SK-N-SH (cell line): ENCODE measurements around the gene PDCD11. TPM values are rescaled to one million over a fixed set of nuclear protein-coding genes. Genes with fewer than 3 reads are reported as not detected.

Experiments
- CTCF ChIA-PET: fragments of 300-600, 350-600 bp; formaldehyde crosslinking; extraction: SDS; loops from one replicate; lab custom pipeline; 2021; lab: Yijun Ruan, JAX
- POLR2A ChIA-PET: fragments of 350-600 bp; sonication (Branson Sonifier 250); formaldehyde crosslinking; extraction: SDS; loops from one replicate; lab custom pipeline; 2020; ENCODE audit warnings: antibody characterized with exemption, inconsistent platforms; lab: Yijun Ruan, JAX
- DNase-seq: peaks from one replicate; pipeline ENCODE4 v3.0.0; 2012
- H2AFZ ChIP-seq: fragments of 200-600 bp; sonication (generic); 2 replicates; pipeline ENCODE4 v1.8.1; 2016; ENCODE audit warnings: antibody characterized with exemption, mild to moderate bottlenecking, low read depth
- H3F3A ChIP-seq: fragments of 200-600 bp; sonication (generic); replicated peaks from 2 replicates; pipeline ENCODE3; 2016; ENCODE audit warnings: antibody characterized with exemption, mild to moderate bottlenecking; ENCODE audit not compliant: insufficient read depth
- H3K27ac ChIP-seq, 2 experiments: fragments of 200-500 bp in 1 of 2; fragments of 200-600 bp in 1 of 2; sonication (Bioruptor generic) in 1 of 2; sonication (generic), shearing (Covaris generic) in 1 of 2; 2 replicates each; pipeline versions ENCODE4 v1.5.1 to v1.6.1; 2014 to 2016; ENCODE audit warnings: low read depth in 2 of 2, inconsistent platforms in 1 of 2, low read length in 1 of 2, mild to moderate bottlenecking in 1 of 2, mixed read lengths in 1 of 2
- H3K27me3 ChIP-seq: fragments of 200-600 bp; sonication (generic), shearing (Covaris generic); 2 replicates; pipeline ENCODE4 v1.6.1; 2016; ENCODE audit warnings: mixed run types; ENCODE audit not compliant: insufficient read depth
- H3K36me3 ChIP-seq, 2 experiments: fragments of 200-500 bp in 1 of 2; fragments of 200-600 bp in 1 of 2; sonication (Bioruptor generic) in 1 of 2; sonication (generic) in 1 of 2; replicated peaks in 1 of 2; 2 replicates each; pipeline versions ENCODE3 to v1.5.1; 2014 to 2016; ENCODE audit warnings: low read length in 1 of 2, mild to moderate bottlenecking in 1 of 2; ENCODE audit not compliant: insufficient read depth in 2 of 2, control insufficient read depth in 1 of 2
- H3K4me1 ChIP-seq, 2 experiments: fragments of 200-500 bp in 1 of 2; fragments of 200-600 bp in 1 of 2; sonication (Bioruptor generic) in 1 of 2; sonication (generic), shearing (Covaris generic) in 1 of 2; 2 replicates each; pipeline versions ENCODE4 v1.5.1 to v1.6.1; 2014 to 2016; ENCODE audit warnings: low read depth in 1 of 2, low read length in 1 of 2, mixed run types in 1 of 2; ENCODE audit not compliant: insufficient read depth in 2 of 2, control insufficient read depth in 1 of 2
- H3K4me2 ChIP-seq: fragments of 200-600 bp; sonication (generic), shearing (Covaris generic); 2 replicates; pipeline ENCODE4 v1.6.1; 2017; ENCODE audit warnings: mixed run types
- H3K4me3 ChIP-seq, 2 experiments: fragments of 200-500 bp in 1 of 2; fragments of 200-600 bp in 1 of 2; sonication (Bioruptor generic) in 1 of 2; sonication (generic), shearing (Covaris generic) in 1 of 2; 2 replicates each; pipeline versions ENCODE4 v1.5.1 to v1.8.1; 2014 to 2016; ENCODE audit warnings: low read depth in 2 of 2, inconsistent platforms in 1 of 2, low read length in 1 of 2, mild to moderate bottlenecking in 1 of 2, mixed read lengths in 1 of 2, moderate library complexity in 1 of 2
- H3K79me2 ChIP-seq: fragments of 200-600 bp; sonication (generic); 2 replicates; pipeline ENCODE4 v1.8.1; 2017; ENCODE audit warnings: mild to moderate bottlenecking; ENCODE audit not compliant: insufficient read depth
- H3K9ac ChIP-seq: fragments of 200-600 bp; sonication (generic); 2 replicates; pipeline ENCODE4 v1.6.1; 2017; ENCODE audit warnings: mixed run types
- H3K9me2 ChIP-seq: fragments of 200-600 bp; sonication (generic); 2 replicates; pipeline ENCODE4 v1.6.1; 2017; ENCODE audit warnings: mixed run types
- H3K9me3 ChIP-seq: fragments of 200-600 bp; sonication (generic); 2 replicates; pipeline ENCODE4 v1.6.1; 2017; ENCODE audit warnings: mixed run types, mild to moderate bottlenecking, moderate library complexity
- H4K20me1 ChIP-seq: fragments of 200-600 bp; sonication (generic); 2 replicates; pipeline ENCODE4 v1.6.1; 2017; ENCODE audit warnings: mild to moderate bottlenecking, mixed run types; ENCODE audit not compliant: insufficient read depth
- CTCF ChIP-seq: fragments of 200-600 bp; sonication (generic); IDR thresholded peaks from 2 replicates; pipeline ENCODE4 v1.6.1; 2017; ENCODE audit warnings: antibody characterized with exemption, mild to moderate bottlenecking, moderate library complexity
- EP300 ChIP-seq, 2 experiments: IDR thresholded peaks; 2 replicates each; pipeline versions ENCODE4 v1.4.0 to v1.6.1; 2012; ENCODE audit warnings: borderline replicate concordance in 1 of 2, low read depth in 1 of 2, low read length in 1 of 2
- FOSL2 ChIP-seq: IDR thresholded peaks from 2 replicates; pipeline ENCODE4 v1.4.0; 2012; ENCODE audit warnings: low read depth, mild to moderate bottlenecking, moderate library complexity, borderline replicate concordance
- GABPA ChIP-seq: IDR thresholded peaks from 2 replicates; pipeline ENCODE4 v1.4.0; 2012; ENCODE audit warnings: low read depth, mild to moderate bottlenecking
- JUND ChIP-seq: IDR thresholded peaks from 2 replicates; pipeline ENCODE4 v1.4.0; 2012
- NRF1 ChIP-seq: IDR thresholded peaks from 2 replicates; pipeline ENCODE4 v1.6.1; 2012; ENCODE audit warnings: low read depth, mild to moderate bottlenecking, low read length
- PBX3 ChIP-seq: IDR thresholded peaks from 2 replicates; pipeline ENCODE4; 2012
- POLR2AphosphoS5 ChIP-seq: IDR thresholded peaks from 2 replicates; pipeline ENCODE4 v1.6.1; 2012; ENCODE audit warnings: low read depth, low read length
- RAD21 ChIP-seq: IDR thresholded peaks from 2 replicates; pipeline ENCODE4 v1.6.1; 2012; ENCODE audit warnings: mild to moderate bottlenecking, low read length
- RCOR1 ChIP-seq: fragments of 150-350 bp; IDR thresholded peaks from 2 replicates; pipeline ENCODE4 v1.6.1; 2017; ENCODE audit warnings: antibody characterized with exemption, low read length
- SIN3A ChIP-seq: IDR thresholded peaks from 2 replicates; pipeline ENCODE4 v1.6.1; 2012; ENCODE audit warnings: low read depth, mild to moderate bottlenecking, low read length, moderate library complexity, borderline replicate concordance
- TAF1 ChIP-seq: IDR thresholded peaks from 2 replicates; pipeline ENCODE4 v1.6.1; 2012; ENCODE audit warnings: low read depth, mild to moderate bottlenecking, low read length, moderate library complexity, borderline replicate concordance
- TCF12 ChIP-seq: IDR thresholded peaks from 2 replicates; pipeline ENCODE4 v1.4.0; 2012
- TEAD4 ChIP-seq: IDR thresholded peaks from 2 replicates; pipeline ENCODE4 v1.4.0; 2012; ENCODE audit warnings: mild to moderate bottlenecking, borderline replicate concordance; ENCODE audit not compliant: insufficient read depth
- USF1 ChIP-seq: IDR thresholded peaks from 2 replicates; pipeline ENCODE4 v1.4.0; 2012; ENCODE audit warnings: low read depth, borderline replicate concordance
- USF2 ChIP-seq: fragments of 150-350 bp; IDR thresholded peaks from 2 replicates; pipeline ENCODE4 v1.6.1; 2017; ENCODE audit warnings: antibody characterized with exemption, low read length, low read depth, borderline replicate concordance
- WGBS: methylation state at CpG from one replicate; pipeline ENCODE4 v1.1.6; 2017; ENCODE audit warnings: low lambda C conversion rate; 5-methylcytosine and 5-hydroxymethylcytosine counted together
- polyA plus RNA-seq, 3 experiments: library from polyadenylated mRNA; depleted of rRNA; stranded (reverse); fragments of >200 nt; gene quantifications; 2 replicates each; pipeline ENCODE4 v1.2.3, GENCODE V29; 2012

PDCD11 gene
- polyA plus RNA-seq, 1 of the 3 experiments (the other 2 are of a cell fraction): 29.8 TPM

- Histone ChIP-seq H3K27me3 (no peaks in the 10 kb centered on the region), H3K36me3 (no peaks in the 10 kb centered on the region), H2AFZ (no peak overlapping the region), H3K9me2 (no peaks in the 10 kb centered on the region), H3F3A (no peaks in the 10 kb centered on the region), H4K20me1 (no peaks in the 10 kb centered on the region), H3K4me3 (no peak overlapping the region), H3K9me3 (no peaks in the 10 kb centered on the region), H3K27ac (no peak overlapping the region), H3K4me2 (no peak overlapping the region), H3K9ac (no peak overlapping the region), H3K4me1 (no peaks in the 10 kb centered on the region), H3K79me2 (no peaks in the 10 kb centered on the region)
- ChIA-PET POLR2A (no interaction called here), CTCF (interaction anchor here (1.1 kb wide), 2 partner anchors 26 to 51 kb away, joined by 3 to 5 read pairs; no protein-coding TSS in a partner anchor)
- no peak for DNase-seq
- 91% methylated on average over 7 of the region's 7 CpGs for WGBS
- TF ChIP-seq NRF1 (no peak), TEAD4 (no peak), USF2 (no peak), CTCF (no peak), USF1 (no peak), EP300 (IDR thresholded peaks at IDR 0.05; ENCODE audit: borderline replicate concordance in 1 of 2, low read depth in 1 of 2, low read length in 1 of 2) (no peak), JUND (no peak), FOSL2 (no peak), TAF1 (no peak)
Measured at GRCh38 chr10:103467406-103467805, 71.0 kb downstream of the PDCD11 start.

GRCh38 chr10:103469201-103469600 lies 72.8 kb downstream of the PDCD11 start:
- Histone ChIP-seq H3K4me3 (no peak overlapping the region), H3K9me2 (no peaks in the 10 kb centered on the region), H2AFZ (no peak overlapping the region), H3K9ac (no peak overlapping the region), H3K4me2 (no peak overlapping the region), H3F3A (no peaks in the 10 kb centered on the region), H4K20me1 (no peaks in the 10 kb centered on the region), H3K9me3 (no peaks in the 10 kb centered on the region), H3K79me2 (no peaks in the 10 kb centered on the region), H3K4me1 (no peaks in the 10 kb centered on the region)
- POLR2A ChIA-PET: no interaction called here
- WGBS: 60% methylated on average over 5 of the region's 5 CpGs
- no peak for TF ChIP-seq RCOR1
- no peak for TF ChIP-seq GABPA
- TF ChIP-seq CTCF: no peak
- TF ChIP-seq PBX3: no peak
- no peak for TF ChIP-seq FOSL2
- TF ChIP-seq TEAD4: no peak
- no peak for TF ChIP-seq TAF1
- TF ChIP-seq RAD21: no peak
- no peak for TF ChIP-seq POLR2AphosphoS5
- TF ChIP-seq TCF12: no peak
- TF ChIP-seq SIN3A: no peak
- TF ChIP-seq, all 33 proteins: peak for 0
- Histone ChIP-seq H3K27me3 (no peaks in the 10 kb centered on the region), H3K36me3 (no peaks in the 10 kb centered on the region), H3K27ac (no peak overlapping the region)
- CTCF ChIA-PET: interaction anchor here (1.0 to 3.7 kb wide), 4 partner anchors 13 to 96 kb away, joined by 3 to 18 read pairs (median 4); no protein-coding TSS in a partner anchor
- DNase-seq: no peak
